PC-3 (cell line): Measurements from ENCODE around the gene PHACTR2. TPM values are rescaled to one million over a fixed set of nuclear protein-coding genes. Genes with fewer than 3 reads are reported as not detected.

Experiments used
- ATAC-seq: fragments of 200-7000 bp; cut with Tn5 transposase; 2 replicates; pipeline ENCODE4 v1.9.1; 2020; ENCODE audit warnings: mild to moderate bottlenecking, moderate library complexity
- BruUV-seq: library from RNA; stranded (reverse); fragments of 400-500 nt; replicated peaks from 2 replicates; lab custom pipeline; 2021; lab: Mats Ljungman, UMichigan
- CTCF ChIA-PET: fragments of 300-600 bp; sonication (Branson Sonifier 250); formaldehyde crosslinking; loops from one replicate; lab custom pipeline; 2022; ENCODE audit warnings: antibody characterized with exemption; lab: Charles Lee
- POLR2A ChIA-PET: fragments of 300-600 bp; sonication (Branson Sonifier 250); formaldehyde crosslinking; loops from one replicate; lab custom pipeline; 2022; ENCODE audit warnings: antibody characterized with exemption; ENCODE audit not compliant: unreplicated experiment; lab: Charles Lee
- DNase-seq: peaks from one replicate; pipeline ENCODE4 v3.0.0-alpha.2; 2015
- H2AFZ ChIP-seq: fragments of 300-600 bp; sonication (generic); 2 replicates; pipeline ENCODE4 v1.6.0; 2016; ENCODE audit warnings: antibody characterized with exemption, low read length
- H3F3A ChIP-seq: fragments of 300-600 bp; sonication (generic); one replicate; pipeline ENCODE4 v1.6.0; 2017; ENCODE audit warnings: antibody characterized with exemption, low read length, control low read depth, mild to moderate bottlenecking; ENCODE audit not compliant: unreplicated experiment
- H3K27ac ChIP-seq: fragments of 300-600 bp; sonication (generic); 2 replicates; pipeline ENCODE4 v1.5.1; 2016; ENCODE audit warnings: mild to moderate bottlenecking, low read length
- H3K27me3 ChIP-seq: fragments of 300-600 bp; sonication (generic); 2 replicates; pipeline ENCODE4 v1.6.1; 2016; ENCODE audit warnings: low read length, mixed read lengths
- H3K36me3 ChIP-seq: fragments of 300-600 bp; sonication (generic); 2 replicates; pipeline ENCODE4 v1.6.1; 2016; ENCODE audit warnings: low read depth, mixed run types, low read length, mixed read lengths
- H3K4me1 ChIP-seq: fragments of 300-600 bp; sonication (generic); 2 replicates; pipeline ENCODE4 v1.5.1; 2016; ENCODE audit warnings: low read length; ENCODE audit not compliant: insufficient read depth
- H3K4me2 ChIP-seq: fragments of 300-600 bp; sonication (generic); 2 replicates; pipeline ENCODE4 v1.6.0; 2016; ENCODE audit warnings: low read length
- H3K4me3 ChIP-seq: fragments of 300-600 bp; sonication (generic); 2 replicates; pipeline ENCODE4 v1.5.1; 2016; ENCODE audit warnings: mild to moderate bottlenecking, low read length, mixed read lengths
- H3K79me2 ChIP-seq: fragments of 300-600 bp; sonication (generic); 2 replicates; pipeline ENCODE4 v1.6.1; 2017; ENCODE audit warnings: low read length, mixed read lengths
- H3K9ac ChIP-seq: fragments of 300-600 bp; sonication (generic); 2 replicates; pipeline ENCODE4 v1.6.0; 2016; ENCODE audit warnings: mild to moderate bottlenecking, low read length
- H3K9me2 ChIP-seq: fragments of 300-600 bp; sonication (generic); replicated peaks from 2 replicates; pipeline ENCODE4 v1.6.1; 2016; ENCODE audit warnings: mixed run types, low read length, mixed read lengths
- H3K9me3 ChIP-seq: fragments of 300-600 bp; sonication (generic); 2 replicates; pipeline ENCODE4 v1.6.1; 2016; ENCODE audit warnings: low read length, mixed read lengths
- H4K20me1 ChIP-seq: fragments of 300-600 bp; sonication (generic); 2 replicates; pipeline ENCODE4 v1.6.1; 2016; ENCODE audit warnings: low read length, mixed read lengths
- EZH2 ChIP-seq: fragments of 300-600 bp; sonication (generic); IDR thresholded peaks from one replicate; pipeline ENCODE4 v1.6.1; 2017; ENCODE audit warnings: antibody characterized with exemption, mild to moderate bottlenecking, low read length; ENCODE audit not compliant: unreplicated experiment
- EZH2phosphoT487 ChIP-seq: fragments of 300-600 bp; sonication (generic); IDR thresholded peaks from 2 replicates; pipeline ENCODE4 v1.6.1; 2018; ENCODE audit warnings: mild to moderate bottlenecking, antibody characterized with exemption, low read length, borderline replicate concordance
- intact Hi-C: fragments of 100-400 bp; cut with micrococcal nuclease; formaldehyde crosslinking; loops from 2 replicates; pipeline ENCODE4 v1.9.0; 2023
- total RNA-seq: library from RNA; depleted of rRNA; stranded (reverse); fragments of >200 nt; gene quantifications from 2 replicates; pipeline ENCODE4 v1.2.3, GENCODE V29; 2014
- TF ChIP-seq, protein P1 (sequence below): fragments of 300-600 bp; sonication (generic); conservative IDR thresholded peaks from 2 replicates; pipeline ENCODE4 v1.5.1; 2017; ENCODE audit warnings: antibody characterized with exemption, low read depth, mild to moderate bottlenecking, low read length

Gene PHACTR2
- total RNA-seq, 1 experiment from 2014 or later, result 19.4 TPM

GRCh38 chr6:143811501-143812157 is 133.9 kb downstream of the PHACTR2 start:
- Histone ChIP-seq H3K36me3 (no peaks in the 10 kb centered on the region), H3K9me2 (no peaks in the 10 kb centered on the region), H3K9me3 (no peaks in the 10 kb centered on the region), H3K79me2 (no peaks in the 10 kb centered on the region), H3K9ac (no peak overlapping the region), H3K4me3 (no peak overlapping the region), H2AFZ (no peak overlapping the region), H3F3A (no peaks in the 10 kb centered on the region), H3K27me3 (no peaks in the 10 kb centered on the region), H3K4me1 (no peaks in the 10 kb centered on the region), H3K27ac (no peak overlapping the region), H4K20me1 (no peaks in the 10 kb centered on the region), H3K4me2 (no peak overlapping the region)
- ChIA-PET CTCF (no interaction called here), POLR2A (no interaction called here)
- TF ChIP-seq EZH2, result no peak
- TF ChIP-seq, protein P1, sequence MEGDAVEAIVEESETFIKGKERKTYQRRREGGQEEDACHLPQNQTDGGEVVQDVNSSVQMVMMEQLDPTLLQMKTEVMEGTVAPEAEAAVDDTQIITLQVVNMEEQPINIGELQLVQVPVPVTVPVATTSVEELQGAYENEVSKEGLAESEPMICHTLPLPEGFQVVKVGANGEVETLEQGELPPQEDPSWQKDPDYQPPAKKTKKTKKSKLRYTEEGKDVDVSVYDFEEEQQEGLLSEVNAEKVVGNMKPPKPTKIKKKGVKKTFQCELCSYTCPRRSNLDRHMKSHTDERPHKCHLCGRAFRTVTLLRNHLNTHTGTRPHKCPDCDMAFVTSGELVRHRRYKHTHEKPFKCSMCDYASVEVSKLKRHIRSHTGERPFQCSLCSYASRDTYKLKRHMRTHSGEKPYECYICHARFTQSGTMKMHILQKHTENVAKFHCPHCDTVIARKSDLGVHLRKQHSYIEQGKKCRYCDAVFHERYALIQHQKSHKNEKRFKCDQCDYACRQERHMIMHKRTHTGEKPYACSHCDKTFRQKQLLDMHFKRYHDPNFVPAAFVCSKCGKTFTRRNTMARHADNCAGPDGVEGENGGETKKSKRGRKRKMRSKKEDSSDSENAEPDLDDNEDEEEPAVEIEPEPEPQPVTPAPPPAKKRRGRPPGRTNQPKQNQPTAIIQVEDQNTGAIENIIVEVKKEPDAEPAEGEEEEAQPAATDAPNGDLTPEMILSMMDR, result no peak
- TF ChIP-seq EZH2phosphoT487, result no peak
- intact Hi-C loops, result no loop called here
- no peak for DNase-seq
- no TSS peak for BruUV-seq
- ATAC-seq, result no peak

GRCh38 chr6:143817621-143818020 is 139.9 kb downstream of the PHACTR2 start:
- Histone ChIP-seq H3K27ac (no peak overlapping the region), H3K27me3 (no peaks in the 10 kb centered on the region), H3K36me3 (no peaks in the 10 kb centered on the region), H3K9me3 (no peaks in the 10 kb centered on the region), H3K4me3 (no peak overlapping the region), H3K4me2 (no peak overlapping the region), H3K4me1 (0 out of 2 replicates have a peak, but pooled peaks cover 1% of the 10 kb centered on the region), H2AFZ (no peak overlapping the region), H3F3A (no peaks in the 10 kb centered on the region), H4K20me1 (no peaks in the 10 kb centered on the region), H3K9me2 (no peaks in the 10 kb centered on the region), H3K9ac (no peak overlapping the region), H3K79me2 (no peaks in the 10 kb centered on the region)
- DNase-seq, result no peak
- no peak for TF ChIP-seq EZH2
- TF ChIP-seq, protein P1, result no peak
- TF ChIP-seq EZH2phosphoT487, result no peak
- POLR2A ChIA-PET, result no interaction called here
- no peak for ATAC-seq
- intact Hi-C loops, result no loop called here
- no TSS peak for BruUV-seq
- CTCF ChIA-PET, result no interaction called here

DNA sequence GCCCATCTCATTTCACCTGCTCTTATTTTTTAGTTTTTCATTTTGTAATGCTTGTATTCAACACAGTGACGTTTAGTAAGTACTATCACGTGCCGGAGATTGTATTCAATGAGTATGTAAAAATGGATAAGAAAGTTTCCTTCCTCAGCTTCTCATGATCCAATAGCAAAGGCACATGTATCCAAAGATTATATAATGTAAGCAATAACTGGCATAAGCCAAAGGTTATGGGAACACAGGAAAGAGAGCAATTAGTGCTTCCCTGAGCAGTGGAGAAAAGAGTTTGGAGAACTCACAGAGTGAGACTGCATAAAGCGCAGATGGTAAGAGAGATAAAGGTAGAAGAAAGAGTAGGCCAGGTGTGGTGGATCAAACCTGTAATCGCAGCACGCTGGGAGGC is 143.6 kb downstream of the PHACTR2 start:
- CTCF ChIA-PET, result no interaction called here
- no TSS peak for BruUV-seq
- Histone ChIP-seq H3K4me2 (no peak overlapping the region), H2AFZ (no peak overlapping the region), H3K9ac (no peak overlapping the region), H3K27me3 (no peaks in the 10 kb centered on the region), H3K9me3 (no peaks in the 10 kb centered on the region), H3K27ac (no peak overlapping the region), H3K4me1 (peaks cover 16% of the 10 kb centered on the region), H3K79me2 (no peaks in the 10 kb centered on the region), H3K36me3 (no peaks in the 10 kb centered on the region), H3K9me2 (no peaks in the 10 kb centered on the region), H4K20me1 (no peaks in the 10 kb centered on the region), H3F3A (no peaks in the 10 kb centered on the region), H3K4me3 (no peak overlapping the region)
- intact Hi-C loops, result no loop called here
- POLR2A ChIA-PET, result no interaction called here
- DNase-seq, result no peak
- no peak for TF ChIP-seq EZH2phosphoT487
- TF ChIP-seq EZH2, result no peak
- TF ChIP-seq, protein P1, result no peak
- ATAC-seq, result no peak
